Astrocyte of the spinal cord (primary cell): ENCODE measurements around the gene ARHGEF16.

Experiments
- DNase-seq: peaks from one replicate; pipeline ENCODE4 v3.0.0; 2011; ENCODE audit warnings: low read depth, low spot score
- H3K4me3 ChIP-seq: 2 replicates; pipeline ENCODE4 v1.5.1; 2011; ENCODE audit warnings: low read depth, mild to moderate bottlenecking, low read length, moderate library complexity
- CTCF ChIP-seq: IDR thresholded peaks from 2 replicates; pipeline ENCODE4 v1.5.1; 2012; ENCODE audit warnings: low read depth, mild to moderate bottlenecking, low read length, inconsistent platforms
- in situ Hi-C: cut with HindIII; loops from 2 replicates; pipeline ENCODE4 v1.10.0; 2017; ENCODE audit warnings: low sequenced_read_pairs

The ARHGEF16 gene

DNA sequence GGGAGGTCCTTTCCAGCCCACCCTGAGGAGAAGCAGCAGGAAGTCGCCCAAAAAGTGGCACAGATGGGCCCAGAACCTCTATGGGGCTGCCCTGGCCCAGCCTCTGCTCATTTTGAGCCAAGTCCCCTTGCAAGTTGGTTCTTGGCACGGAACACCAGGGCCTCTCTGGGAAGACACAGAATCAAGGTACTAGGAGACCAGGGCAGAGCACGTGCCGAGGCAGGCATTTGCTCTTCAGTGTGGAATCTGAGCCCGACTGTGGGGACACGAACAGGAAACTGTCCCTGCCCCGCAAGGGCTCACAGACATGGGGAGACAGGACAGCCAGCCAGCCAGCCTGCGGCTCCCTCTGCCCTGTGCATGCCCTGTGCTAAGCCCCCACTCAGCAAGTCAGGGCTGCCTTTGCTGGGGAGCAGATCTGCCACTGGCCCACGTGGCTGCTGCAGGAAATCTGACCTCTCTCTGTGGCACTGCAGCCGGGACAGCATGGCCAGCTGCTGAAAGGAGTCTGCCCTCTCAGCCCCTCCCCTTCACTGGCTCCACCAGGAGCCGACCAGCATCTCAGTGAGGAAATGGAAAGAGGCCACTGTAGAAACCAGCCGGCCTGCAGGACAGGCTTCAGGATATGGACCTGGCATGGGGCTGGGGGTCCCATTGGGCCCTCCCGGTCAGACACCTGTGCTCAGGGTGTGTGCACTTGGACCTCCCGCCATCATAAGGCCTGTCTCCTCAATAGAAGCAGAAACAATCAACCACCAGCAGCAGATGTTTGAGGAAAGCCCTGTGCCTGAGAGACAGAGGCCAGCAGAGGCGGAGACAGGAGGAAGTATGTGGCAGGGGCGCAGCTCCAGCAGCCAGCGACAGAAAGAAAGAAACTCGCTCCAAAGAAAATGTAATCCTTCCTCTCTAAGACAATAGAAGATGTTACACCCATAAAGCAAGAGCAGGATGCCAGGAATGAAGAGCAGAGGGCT is 3.7 kb downstream of the ARHGEF16 start:
- in situ Hi-C loops = no loop called here
- no peak for DNase-seq
- no peak overlapping the region for H3K4me3 ChIP-seq
- TF ChIP-seq CTCF = no peak

DNA sequence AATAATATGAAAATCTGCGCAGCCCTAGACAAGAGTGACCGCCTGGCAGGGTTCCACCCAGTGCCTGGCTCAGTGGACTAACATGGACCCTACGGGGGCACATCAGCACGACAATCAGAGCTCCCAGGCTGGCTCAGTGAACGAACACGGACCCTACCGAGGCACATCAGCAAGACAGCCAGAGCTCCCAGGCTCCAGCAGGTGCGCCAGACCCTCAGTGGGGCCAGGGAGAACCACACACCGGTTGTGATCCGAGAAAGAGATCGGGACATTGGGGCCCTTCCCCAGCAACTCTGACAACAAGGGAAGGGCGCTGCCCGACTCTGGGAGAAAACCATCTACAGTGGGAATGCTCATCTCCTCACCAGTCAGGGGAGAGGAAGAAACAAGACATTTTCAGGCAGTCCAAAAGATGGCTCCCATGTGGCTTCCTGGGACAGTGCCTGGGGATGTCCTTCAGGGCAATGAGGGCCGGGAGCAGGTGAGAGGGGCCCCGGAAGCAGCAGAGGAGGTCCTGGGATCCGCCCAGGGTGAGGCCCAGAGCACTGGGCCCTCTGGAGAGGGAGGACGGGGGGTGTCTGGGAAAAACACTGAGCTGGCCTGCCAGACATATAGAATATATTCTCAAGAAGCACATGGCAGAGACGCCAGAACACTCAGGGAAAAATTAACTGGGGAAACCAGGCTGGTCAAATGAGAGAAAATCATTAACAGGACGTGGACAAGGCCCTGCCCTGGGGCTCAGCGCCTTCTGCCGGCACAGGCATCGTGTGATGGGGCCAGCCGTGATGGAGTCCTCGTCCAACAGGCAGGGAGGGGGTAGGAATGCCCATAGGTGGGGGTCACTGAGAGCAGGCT is 4.8 kb downstream of the ARHGEF16 start:
- in situ Hi-C loops = no loop called here

GRCh38 chr1:3459940-3460671 is 5.6 kb downstream of the ARHGEF16 start:
- H3K4me3 ChIP-seq = no peak overlapping the region
- in situ Hi-C loops = no loop called here
- no peak for TF ChIP-seq CTCF
- no peak for DNase-seq

More for the DNA sequence above, 4.8 kb downstream of the ARHGEF16 start:
- TF ChIP-seq CTCF = no peak
- no peak for DNase-seq
- no peak overlapping the region for H3K4me3 ChIP-seq

DNA sequence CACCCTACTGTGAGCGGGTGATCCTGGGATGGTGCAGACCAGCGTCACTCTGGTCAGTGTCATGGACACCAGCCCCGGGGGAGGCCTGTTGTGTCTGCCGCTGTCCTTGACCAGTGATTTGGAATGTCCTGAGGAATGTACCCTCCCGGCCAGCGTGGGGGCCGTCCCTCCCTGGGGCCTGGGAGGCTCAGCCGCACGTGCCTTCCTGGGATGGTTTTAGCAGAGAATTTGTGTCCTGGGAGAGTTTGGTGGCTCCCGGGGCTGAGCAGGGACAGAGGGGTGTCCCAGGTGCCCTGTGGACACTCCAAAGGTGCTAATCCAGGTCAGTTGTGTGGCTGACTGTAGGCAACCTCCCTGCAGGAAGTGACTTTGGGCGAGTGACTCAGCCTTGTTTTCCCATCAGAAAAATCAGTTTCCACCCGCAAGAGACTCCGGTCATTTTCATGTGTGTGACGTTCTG is 6.2 kb downstream of the ARHGEF16 start:
- no peak for TF ChIP-seq CTCF
- in situ Hi-C loops = no loop called here
- H3K4me3 ChIP-seq = no peak overlapping the region
- DNase-seq = peak; percentile 42

- H3K4me3 ChIP-seq = no peak overlapping the region
- TF ChIP-seq CTCF = no peak
- in situ Hi-C loops = no loop called here
- no peak for DNase-seq
Observed at GRCh38 chr1:3461238-3461933, 6.9 kb downstream of the ARHGEF16 start.
